ENCODE data around the gene FADS2. TPM values are rescaled to one million over a fixed set of nuclear protein-coding genes. Genes with fewer than 3 reads are reported as not detected.
A peak's percentile ranks its signal among the peaks of the same experiment; 100 is the strongest.

Gene FADS2
- total and polyA plus RNA-seq, 2 of the 13 experiments (the other 11 are each of a cell fraction or from before 2014, with no cell fraction given), result 90.1 to 124 TPM

DNA sequence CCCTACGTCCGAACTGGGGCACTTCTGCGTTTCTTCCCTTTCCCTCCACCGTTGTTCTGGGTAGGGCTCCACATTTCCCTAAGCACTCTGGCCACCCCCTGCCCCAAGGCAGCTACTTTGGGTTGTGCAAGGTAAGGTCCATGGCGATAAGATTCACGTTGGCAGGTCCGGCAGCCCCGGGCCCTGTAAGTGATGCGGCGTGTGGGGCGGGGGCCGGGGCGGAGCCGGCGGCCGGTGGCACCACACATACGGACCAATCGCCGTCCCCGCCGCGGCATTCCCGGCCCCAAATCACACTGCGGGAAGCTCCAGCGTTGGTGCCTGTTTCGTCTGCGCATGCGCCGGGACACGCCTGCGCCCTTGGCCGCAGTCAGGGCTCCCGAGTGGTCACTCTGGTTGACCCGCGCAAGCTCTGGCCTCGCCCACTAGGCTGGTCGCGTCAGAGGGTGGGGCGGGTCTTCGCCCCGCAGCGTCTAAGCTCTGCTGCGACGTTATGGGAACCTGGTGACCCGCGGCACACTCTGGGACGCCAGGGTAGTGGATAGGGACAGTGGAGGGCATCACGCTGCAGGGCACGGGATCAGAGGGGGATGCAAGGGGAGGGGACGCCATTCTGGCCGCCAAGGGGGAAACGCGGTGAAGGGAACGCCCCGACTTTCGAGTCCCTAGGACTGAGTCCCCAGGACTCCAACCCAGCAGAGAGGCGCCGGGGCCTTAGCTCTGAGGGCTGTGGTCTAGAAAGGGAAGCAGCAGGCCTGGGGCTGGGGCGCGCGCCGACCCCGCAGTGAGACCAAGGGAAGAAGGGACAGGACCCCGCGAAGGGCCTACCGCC is 12.9 kb upstream of the FADS2 start (continued):
- TF ChIP-seq NFKBIZ (CRISPR knock-in tag; IDR thresholded peaks at IDR 0.05) (no peak), THAP11 (CRISPR knock-in tag; IDR thresholded peaks at IDR 0.05) (no peak), GLI4 (CRISPR knock-in tag; IDR thresholded peaks at IDR 0.05; ENCODE audit: borderline replicate concordance) (no peak), ZNF234 (CRISPR knock-in tag; conservative IDR thresholded peaks at IDR 0.05) (no peak), ZFX (CRISPR knock-in tag; IDR thresholded peaks at IDR 0.05; ENCODE audit: low read depth) (peak; percentile 71), DR1 (CRISPR knock-in tag; IDR thresholded peaks at IDR 0.05) (peak; percentile 86), AHR (CRISPR knock-in tag; IDR thresholded peaks at IDR 0.05) (no peak; the same call in 1 of the 2 replicates), NR2F6 (IDR thresholded peaks at IDR 0.05) (no peak), NR2F6 (CRISPR knock-in tag; IDR thresholded peaks at IDR 0.05) (peak; percentile 31; the same call in 1 of the 2 replicates), ZNF354B (CRISPR knock-in tag; IDR thresholded peaks at IDR 0.05) (no peak), PPARG (CRISPR knock-in tag; conservative IDR thresholded peaks at IDR 0.05) (no peak), REL (CRISPR knock-in tag; conservative IDR thresholded peaks at IDR 0.05) (0 out of 2 replicates have a peak, but pooled peaks have one; percentile 59), AKAP8 (CRISPR knock-in tag; IDR thresholded peaks at IDR 0.05) (peak; percentile 100), ZNF317 (CRISPR knock-in tag; IDR thresholded peaks at IDR 0.05) (peak; percentile 71; the same call in 1 of the 2 replicates), NONO (IDR thresholded peaks at IDR 0.05) (no peak), NONO (CRISPR knock-in tag; conservative IDR thresholded peaks at IDR 0.05) (peak; percentile 89), TCF7 (IDR thresholded peaks at IDR 0.05; ENCODE audit: low read depth) (no peak), ZNF407 (CRISPR knock-in tag; IDR thresholded peaks at IDR 0.05; ENCODE audit: not compliant biosample characterization) (peak; percentile 38)
- TF ChIP-seq, protein P1, sequence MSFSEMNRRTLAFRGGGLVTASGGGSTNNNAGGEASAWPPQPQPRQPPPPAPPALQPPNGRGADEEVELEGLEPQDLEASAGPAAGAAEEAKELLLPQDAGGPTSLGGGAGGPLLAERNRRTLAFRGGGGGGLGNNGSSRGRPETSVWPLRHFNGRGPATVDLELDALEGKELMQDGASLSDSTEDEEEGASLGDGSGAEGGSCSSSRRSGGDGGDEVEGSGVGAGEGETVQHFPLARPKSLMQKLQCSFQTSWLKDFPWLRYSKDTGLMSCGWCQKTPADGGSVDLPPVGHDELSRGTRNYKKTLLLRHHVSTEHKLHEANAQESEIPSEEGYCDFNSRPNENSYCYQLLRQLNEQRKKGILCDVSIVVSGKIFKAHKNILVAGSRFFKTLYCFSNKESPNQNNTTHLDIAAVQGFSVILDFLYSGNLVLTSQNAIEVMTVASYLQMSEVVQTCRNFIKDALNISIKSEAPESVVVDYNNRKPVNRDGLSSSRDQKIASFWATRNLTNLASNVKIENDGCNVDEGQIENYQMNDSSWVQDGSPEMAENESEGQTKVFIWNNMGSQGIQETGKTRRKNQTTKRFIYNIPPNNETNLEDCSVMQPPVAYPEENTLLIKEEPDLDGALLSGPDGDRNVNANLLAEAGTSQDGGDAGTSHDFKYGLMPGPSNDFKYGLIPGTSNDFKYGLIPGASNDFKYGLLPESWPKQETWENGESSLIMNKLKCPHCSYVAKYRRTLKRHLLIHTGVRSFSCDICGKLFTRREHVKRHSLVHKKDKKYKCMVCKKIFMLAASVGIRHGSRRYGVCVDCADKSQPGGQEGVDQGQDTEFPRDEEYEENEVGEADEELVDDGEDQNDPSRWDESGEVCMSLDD (CRISPR knock-in tag; IDR thresholded peaks at IDR 0.05; ENCODE audit: borderline replicate concordance), result no peak
- TF ChIP-seq, protein P2, sequence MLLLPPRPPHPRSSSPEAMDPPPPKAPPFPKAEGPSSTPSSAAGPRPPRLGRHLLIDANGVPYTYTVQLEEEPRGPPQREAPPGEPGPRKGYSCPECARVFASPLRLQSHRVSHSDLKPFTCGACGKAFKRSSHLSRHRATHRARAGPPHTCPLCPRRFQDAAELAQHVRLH (CRISPR knock-in tag; IDR thresholded peaks at IDR 0.05; ENCODE audit: borderline replicate concordance, low read depth), result no peak

Measured in HepG2 (cell line).